Lower leg skin (tissue), 3 donors: ENCODE results near the gene HS3ST3A1.

Experiments used
- POLR2A ChIP-seq, 2 donors: fragments of 450-650 bp; IDR thresholded peaks; one replicate each; pipeline ENCODE4 v1.6.1; 2016 to 2017; ENCODE audit warnings: antibody characterized with exemption in 2 of 2, mild to moderate bottlenecking in 1 of 2, moderate library complexity in 1 of 2
- TF ChIP-seq, protein P1 (sequence below), 3 donors: fragments of 450-650 bp; IDR thresholded peaks; one replicate each; pipeline ENCODE4 v1.5.1; 2016; ENCODE audit warnings: antibody characterized with exemption in 3 of 3, mild to moderate bottlenecking in 3 of 3, moderate library complexity in 2 of 3

DNA sequence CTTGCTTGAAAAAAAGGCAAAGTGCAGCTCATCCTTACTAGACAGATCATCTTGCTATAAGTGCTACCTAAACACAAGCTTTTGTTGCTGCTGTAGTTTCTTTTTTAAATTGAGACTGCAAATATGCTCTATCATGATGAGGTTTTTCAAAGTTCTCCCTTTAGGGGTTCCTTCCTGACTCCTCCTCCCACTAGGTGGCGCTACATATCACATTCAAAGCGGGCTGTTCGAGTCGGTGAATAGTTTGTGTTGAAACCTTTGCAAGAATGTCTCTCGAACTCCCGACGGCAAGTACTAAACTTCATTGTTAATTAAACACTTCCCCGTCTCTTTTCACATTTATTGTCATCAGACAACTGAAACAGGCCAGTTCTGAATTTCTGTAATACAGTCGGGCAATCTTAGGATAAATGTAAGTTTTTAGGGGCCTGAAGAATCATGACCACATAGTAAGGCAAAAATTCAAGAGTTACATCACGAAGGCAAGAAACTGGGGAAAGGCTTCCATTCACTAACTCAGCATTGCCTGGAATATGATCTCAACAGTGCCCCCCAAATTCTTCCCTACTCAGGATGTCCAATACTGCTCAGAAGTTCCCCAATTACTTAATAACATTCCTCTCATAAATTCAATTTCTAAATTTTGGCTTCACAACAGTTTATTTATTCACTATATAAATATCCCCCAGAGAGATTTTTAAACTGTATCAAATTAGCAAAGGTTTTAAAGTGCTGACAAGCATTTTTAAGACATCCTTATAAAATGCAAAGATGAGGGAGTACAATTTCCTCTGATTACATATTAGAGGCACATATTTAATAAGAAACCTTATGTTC lies 6.7 kb downstream of the HS3ST3A1 start:
- TF ChIP-seq POLR2A (IDR thresholded peaks at IDR 0.05), result no peak
- TF ChIP-seq, protein P1, sequence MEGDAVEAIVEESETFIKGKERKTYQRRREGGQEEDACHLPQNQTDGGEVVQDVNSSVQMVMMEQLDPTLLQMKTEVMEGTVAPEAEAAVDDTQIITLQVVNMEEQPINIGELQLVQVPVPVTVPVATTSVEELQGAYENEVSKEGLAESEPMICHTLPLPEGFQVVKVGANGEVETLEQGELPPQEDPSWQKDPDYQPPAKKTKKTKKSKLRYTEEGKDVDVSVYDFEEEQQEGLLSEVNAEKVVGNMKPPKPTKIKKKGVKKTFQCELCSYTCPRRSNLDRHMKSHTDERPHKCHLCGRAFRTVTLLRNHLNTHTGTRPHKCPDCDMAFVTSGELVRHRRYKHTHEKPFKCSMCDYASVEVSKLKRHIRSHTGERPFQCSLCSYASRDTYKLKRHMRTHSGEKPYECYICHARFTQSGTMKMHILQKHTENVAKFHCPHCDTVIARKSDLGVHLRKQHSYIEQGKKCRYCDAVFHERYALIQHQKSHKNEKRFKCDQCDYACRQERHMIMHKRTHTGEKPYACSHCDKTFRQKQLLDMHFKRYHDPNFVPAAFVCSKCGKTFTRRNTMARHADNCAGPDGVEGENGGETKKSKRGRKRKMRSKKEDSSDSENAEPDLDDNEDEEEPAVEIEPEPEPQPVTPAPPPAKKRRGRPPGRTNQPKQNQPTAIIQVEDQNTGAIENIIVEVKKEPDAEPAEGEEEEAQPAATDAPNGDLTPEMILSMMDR (IDR thresholded peaks at IDR 0.05), result peak in 1 of 3 donors; percentile 68
